Right lung (tissue), 10 donors: ENCODE results near the gene ELMOD1. TPM values are rescaled to one million over a fixed set of nuclear protein-coding genes. Genes with fewer than 3 reads are reported as not detected.
"Not testable (repeated sequence)": the region's sequence is repeated elsewhere in the genome, so short reads cannot be mapped to it uniquely, and the experiment has no call there.

ENCODE experiments used
- DNase-seq, 2 donors: peaks; one replicate each; pipeline ENCODE4 v3.0.0-alpha.2; 2013
- long read RNA-seq, 8 donors: transcript quantifications; one replicate each; lab custom pipeline, GENCODE V29; 2026
- polyA plus RNA-seq, 5 donors: library from polyadenylated mRNA; unstranded; fragments of 120-200 nt; gene quantifications; one replicate each; pipeline versions ENCODE4 v1.2.1 to v1.2.3, GENCODE V29; 2013; ENCODE audit warnings: inconsistent platforms in 1 of 5, low replicate concordance in 1 of 5; ENCODE audit not compliant: insufficient read length in 5 of 5, insufficient read depth in 1 of 5

The ELMOD1 gene
- 1 to 10 TPM; 3.8 to 7.9 (median 6.1) TPM for polyA plus RNA-seq
- long read RNA-seq, donor 1, partial matches to known transcripts: 7 of 7 reads
- long read RNA-seq, donor 1, other reads (novel, unspliced or antisense): 0 of 7 reads
- long read RNA-seq, donor 2: 0 reads
- long read RNA-seq, donor 3: 0 reads
- long read RNA-seq, donor 4, partial matches to known transcripts: 0 of 1 reads
- long read RNA-seq, donor 4, other reads (novel, unspliced or antisense): 0 of 1 reads
- long read RNA-seq, donor 5, partial matches to known transcripts: 0 of 2 reads
- long read RNA-seq, donor 5, other reads (novel, unspliced or antisense): 0 of 2 reads
- long read RNA-seq, donor 6, partial matches to known transcripts: 0 of 1 reads
- long read RNA-seq, donor 6, other reads (novel, unspliced or antisense): 0 of 1 reads
- long read RNA-seq, donor 7: 0 reads
- long read RNA-seq, donor 8: 0 reads

- DNase-seq: peak; percentile 21 to 31
These were observed at the start of gene ELMOD1 for GRCh38 chr11:107590460-107591377. ELMOD1 (plus strand) TSS chr11:107591147; CDS start chr11:107618190, 27,043 bp downstream.

- DNase-seq: no peak
These were observed 45.8 kb upstream of the ELMOD1 start for GRCh38 chr11:107545101-107545514.

- DNase-seq: no peak
These were observed 43.0 kb upstream of the ELMOD1 start for GRCh38 chr11:107547961-107548360.

- no peak for DNase-seq
These were observed 41.5 kb upstream of the ELMOD1 start for GRCh38 chr11:107549253-107549953.

- no peak for DNase-seq
These were observed 41.0 kb upstream of the ELMOD1 start for GRCh38 chr11:107549954-107550285.

- no peak for DNase-seq
These were observed 40.6 kb upstream of the ELMOD1 start for GRCh38 chr11:107550304-107550703.

- no peak for DNase-seq
These were observed 29.3 kb upstream of the ELMOD1 start for GRCh38 chr11:107561688-107562087.

- DNase-seq: no peak
These were observed 28.2 kb upstream of the ELMOD1 start for GRCh38 chr11:107562647-107563208.

- no peak for DNase-seq
These were observed 27.2 kb upstream of the ELMOD1 start for GRCh38 chr11:107563702-107564101.

GRCh38 chr11:107564877-107565218 is 26.1 kb upstream of the ELMOD1 start:
- DNase-seq: no peak

- DNase-seq: peak in 1 of 2 donors; percentile 61
These were observed 25.6 kb upstream of the ELMOD1 start, which contains the start of gene ALKBH8 for GRCh38 chr11:107565219-107565937. ALKBH8 (minus strand) TSS chr11:107565735; CDS start chr11:107560893, 4,842 bp downstream.

GRCh38 chr11:107565955-107566501 is 24.9 kb upstream of the ELMOD1 start:
- not testable (repeated sequence) for DNase-seq

GRCh38 chr11:107566569-107566968 is 24.4 kb upstream of the ELMOD1 start:
- DNase-seq: no peak

- no peak for DNase-seq
These were observed 23.1 kb upstream of the ELMOD1 start for GRCh38 chr11:107567739-107568335.

GRCh38 chr11:107570015-107570414 is 20.9 kb upstream of the ELMOD1 start:
- DNase-seq: no peak

GRCh38 chr11:107573438-107573837 is 17.5 kb upstream of the ELMOD1 start:
- DNase-seq: no peak

GRCh38 chr11:107576497-107577345 is 14.2 kb upstream of the ELMOD1 start:
- not testable (repeated sequence) for DNase-seq

- DNase-seq: no peak
These were observed 13.6 kb upstream of the ELMOD1 start for GRCh38 chr11:107577346-107577711.

GRCh38 chr11:107579169-107579568 is 11.8 kb upstream of the ELMOD1 start:
- DNase-seq: not testable (repeated sequence)
